Chondrocyte (in vitro differentiated cells): ENCODE results near the gene FOS. TPM values are rescaled to one million over a fixed set of nuclear protein-coding genes. Genes with fewer than 3 reads are reported as not detected.
A peak's percentile ranks its signal among the peaks of the same experiment; 100 is the strongest.
"Not testable (repeated sequence)": the region's sequence is repeated elsewhere in the genome, so short reads cannot be mapped to it uniquely, and the experiment has no call there.

Source experiments
- DNase-seq: peaks from one replicate; pipeline ENCODE4 v3.0.0; 2021; ENCODE audit warnings: mixed read lengths, low spot score
- H3K27ac Mint-ChIP-seq: one replicate; pipeline ENCODE4 v1.8.0; 2021; ENCODE audit warnings: mild to moderate bottlenecking, moderate library complexity, mixed read lengths; ENCODE audit not compliant: unreplicated experiment
- H3K27me3 Mint-ChIP-seq: 2 replicates; pipeline ENCODE4 v1.8.0; 2021; ENCODE audit warnings: low read depth, mixed read lengths
- H3K36me3 Mint-ChIP-seq: 2 replicates; pipeline ENCODE4 v1.8.0; 2021; ENCODE audit warnings: low read depth, mixed read lengths
- H3K4me1 Mint-ChIP-seq: 2 replicates; pipeline ENCODE4 v1.8.0; 2021; ENCODE audit warnings: low read depth, mild to moderate bottlenecking, mixed read lengths
- H3K4me3 Mint-ChIP-seq: one replicate; pipeline ENCODE4 v1.8.0; 2021; ENCODE audit warnings: mild to moderate bottlenecking, moderate library complexity, mixed read lengths; ENCODE audit not compliant: unreplicated experiment
- H3K9me3 Mint-ChIP-seq: 2 replicates; pipeline ENCODE4 v1.8.0; 2021; ENCODE audit warnings: low read depth, mixed read lengths
- CTCF ChIP-seq: fragments of 200-600 bp; sonication (generic); IDR thresholded peaks from 2 replicates; pipeline ENCODE4 v1.5.0; 2021; ENCODE audit warnings: antibody characterized with exemption, mild to moderate bottlenecking, moderate library complexity
- total RNA-seq: library from RNA; stranded (reverse); gene quantifications from 3 replicates; pipeline ENCODE4 v1.2.1, GENCODE V29; 2021

FOS gene
- total RNA-seq, 1 donor from 2014 or later = 152 TPM

DNA sequence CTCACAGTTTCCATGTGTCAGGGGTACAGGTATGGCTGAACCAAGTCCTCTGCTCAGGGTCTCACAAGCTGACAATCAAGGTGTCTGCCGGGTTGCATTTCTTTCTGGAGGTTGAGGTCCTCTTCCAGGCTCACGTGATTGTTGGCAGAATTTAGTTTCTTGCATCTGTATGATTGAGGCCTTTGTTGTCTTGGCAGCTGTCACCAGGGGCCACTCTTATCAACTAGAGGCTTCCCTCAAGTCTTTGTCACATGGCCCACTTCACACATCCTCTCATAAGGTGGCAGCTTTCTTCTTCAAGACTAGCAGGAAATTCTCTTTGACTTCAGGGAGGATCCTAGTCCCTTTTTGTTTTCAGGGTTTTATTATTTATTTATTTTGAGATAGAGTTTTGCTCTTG, 46.0 kb upstream of the FOS start:
- Mint-ChIP-seq H3K4me1 (peaks cover 30% of the 10 kb centered on the region), H3K36me3 (no peaks in the 10 kb centered on the region), H3K27me3 (no peaks in the 10 kb centered on the region), H3K9me3 (peaks cover 2% of the 10 kb centered on the region), H3K27ac (no peak overlapping the region), H3K4me3 (no peak overlapping the region)
- TF ChIP-seq CTCF = no peak
- no peak for DNase-seq

DNA sequence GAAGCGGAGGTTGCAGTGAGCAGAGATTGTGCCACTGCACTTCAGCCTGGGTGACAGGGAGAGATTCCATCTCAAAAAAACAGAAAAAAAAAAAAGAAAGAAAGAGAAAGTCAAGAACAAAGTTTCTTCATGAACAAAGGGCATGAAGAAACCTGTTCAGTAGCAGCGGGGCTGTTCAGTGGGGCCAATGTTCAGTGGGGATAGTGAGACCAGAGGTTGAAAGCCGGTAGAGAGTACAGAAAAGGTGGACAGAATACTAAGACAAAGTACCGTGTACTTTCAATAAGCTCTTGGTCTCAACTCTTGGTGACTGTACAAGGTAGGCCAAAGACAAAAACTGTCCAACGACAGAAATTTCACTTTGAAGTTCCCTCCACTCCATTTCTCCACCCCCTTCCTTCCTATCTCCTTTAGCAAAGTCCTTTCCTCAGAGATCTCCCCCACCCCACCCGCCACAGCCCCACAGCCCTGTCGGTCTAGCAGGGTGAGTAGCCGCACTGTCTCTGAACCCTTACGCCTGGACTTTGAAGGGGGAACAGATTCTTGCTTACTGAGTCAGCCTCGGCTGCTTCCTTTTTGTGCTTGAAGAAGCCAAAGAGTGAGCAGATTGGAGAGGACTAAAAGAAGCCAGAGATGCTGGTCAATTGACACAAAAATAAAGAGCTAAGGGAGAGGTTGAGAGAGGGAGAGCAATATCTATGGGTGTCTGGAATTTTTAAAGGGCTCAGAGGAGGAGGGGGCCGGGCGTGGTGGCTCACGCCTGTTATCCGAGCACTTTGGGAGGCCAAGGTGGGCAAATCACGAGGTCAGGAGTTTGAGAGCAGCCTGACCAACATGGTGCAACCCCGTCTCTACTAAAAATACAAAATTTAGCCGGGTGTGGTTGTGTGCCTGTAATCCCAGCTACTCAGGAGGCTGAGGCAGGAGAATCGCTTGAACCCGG, 44.2 kb upstream of the FOS start:
- peak overlapping the region; percentile 88 for H3K27ac Mint-ChIP-seq

GRCh38 chr14:75235198-75235597, 43.4 kb upstream of the FOS start:
- not testable (repeated sequence) for H3K4me3 Mint-ChIP-seq, H3K9me3 Mint-ChIP-seq, H3K27me3 Mint-ChIP-seq, H3K36me3 Mint-ChIP-seq, DNase-seq, H3K27ac Mint-ChIP-seq
- H3K4me1 Mint-ChIP-seq = peaks cover 49% of the 10 kb centered on the region

More for the DNA sequence above, 44.2 kb upstream of the FOS start:
- Mint-ChIP-seq H3K4me3 (no peak overlapping the region), H3K9me3 (peaks cover 2% of the 10 kb centered on the region), H3K27me3 (no peaks in the 10 kb centered on the region), H3K4me1 (peaks cover 48% of the 10 kb centered on the region), H3K36me3 (no peaks in the 10 kb centered on the region)
- DNase-seq = no peak
- TF ChIP-seq CTCF = no peak

GRCh38 chr14:75236467-75236866, 42.2 kb upstream of the FOS start:
- DNase-seq = no peak
- H3K27me3 Mint-ChIP-seq = no peaks in the 10 kb centered on the region
- H3K27ac Mint-ChIP-seq = peak overlapping the region; percentile 95
- TF ChIP-seq CTCF = no peak
- H3K4me3 Mint-ChIP-seq = no peak overlapping the region
- H3K4me1 Mint-ChIP-seq = peaks cover 46% of the 10 kb centered on the region
- H3K36me3 Mint-ChIP-seq = no peaks in the 10 kb centered on the region
- H3K9me3 Mint-ChIP-seq = peaks cover 2% of the 10 kb centered on the region

GRCh38 chr14:75236901-75237419, 41.7 kb upstream of the FOS start:
- Mint-ChIP-seq H3K9me3 (peaks cover 2% of the 10 kb centered on the region), H3K4me3 (no peak overlapping the region), H3K27me3 (no peaks in the 10 kb centered on the region), H3K36me3 (no peaks in the 10 kb centered on the region), H3K27ac (peak overlapping the region; percentile 95), H3K4me1 (peaks cover 46% of the 10 kb centered on the region)
- TF ChIP-seq CTCF = no peak
- DNase-seq = no peak
